ENCODE measurements around the gene MRI1.

DNA sequence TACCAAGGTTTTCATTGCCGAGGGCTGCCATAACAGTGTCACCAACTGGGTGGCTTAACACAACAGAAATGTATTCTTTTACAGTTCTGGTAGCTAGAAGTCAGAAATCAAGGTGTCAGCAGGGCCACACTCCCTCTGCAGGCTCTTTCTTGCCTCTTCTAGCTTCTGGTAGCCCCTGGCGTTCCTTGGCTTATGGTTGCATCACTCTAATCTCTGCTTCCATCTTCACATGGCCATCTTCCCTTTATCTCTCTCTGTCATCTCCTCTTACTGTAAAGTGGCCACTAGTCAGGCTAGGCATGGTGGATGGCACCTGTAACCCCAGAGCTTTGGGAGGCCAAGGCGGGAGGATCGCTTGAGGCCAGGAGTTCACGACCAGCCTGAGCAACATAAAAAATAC is 38.0 kb upstream of the MRI1 start:
- TF ChIP-seq EED (IDR thresholded peaks at IDR 0.05; ENCODE audit: low read depth) (no peak), CBX5 (IDR thresholded peaks at IDR 0.05; ENCODE audit: low read depth) (no peak), SP1 (IDR thresholded peaks at IDR 0.05; ENCODE audit: low read depth, low read length) (no peak), RAD21 (IDR thresholded peaks at IDR 0.05; ENCODE audit: insufficient read depth, low read depth, low read length) (no peak)
- TF ChIP-seq, protein P1, sequence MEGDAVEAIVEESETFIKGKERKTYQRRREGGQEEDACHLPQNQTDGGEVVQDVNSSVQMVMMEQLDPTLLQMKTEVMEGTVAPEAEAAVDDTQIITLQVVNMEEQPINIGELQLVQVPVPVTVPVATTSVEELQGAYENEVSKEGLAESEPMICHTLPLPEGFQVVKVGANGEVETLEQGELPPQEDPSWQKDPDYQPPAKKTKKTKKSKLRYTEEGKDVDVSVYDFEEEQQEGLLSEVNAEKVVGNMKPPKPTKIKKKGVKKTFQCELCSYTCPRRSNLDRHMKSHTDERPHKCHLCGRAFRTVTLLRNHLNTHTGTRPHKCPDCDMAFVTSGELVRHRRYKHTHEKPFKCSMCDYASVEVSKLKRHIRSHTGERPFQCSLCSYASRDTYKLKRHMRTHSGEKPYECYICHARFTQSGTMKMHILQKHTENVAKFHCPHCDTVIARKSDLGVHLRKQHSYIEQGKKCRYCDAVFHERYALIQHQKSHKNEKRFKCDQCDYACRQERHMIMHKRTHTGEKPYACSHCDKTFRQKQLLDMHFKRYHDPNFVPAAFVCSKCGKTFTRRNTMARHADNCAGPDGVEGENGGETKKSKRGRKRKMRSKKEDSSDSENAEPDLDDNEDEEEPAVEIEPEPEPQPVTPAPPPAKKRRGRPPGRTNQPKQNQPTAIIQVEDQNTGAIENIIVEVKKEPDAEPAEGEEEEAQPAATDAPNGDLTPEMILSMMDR (IDR thresholded peaks at IDR 0.05 in 2 of 3, conservative IDR thresholded peaks at IDR 0.05 in 1 of 3; ENCODE audit: control insufficient read depth in 2 of 3, extremely low read depth in 1 of 3, insufficient read depth in 1 of 3, low read depth in 3 of 3, low read length in 3 of 3) = no peak
